Activated naive CD8-positive, alpha-beta T cell treated with anti-CD3 and anti-CD28 coated beads for 36 hours (primary cell): ENCODE measurements around the gene BMP7. TPM values are rescaled to one million over a fixed set of nuclear protein-coding genes. Genes with fewer than 3 reads are reported as not detected.

Experiments used
- DNase-seq: peaks from one replicate; pipeline ENCODE4 v3.0.0; 2021
- H3K27ac Mint-ChIP-seq: one replicate; pipeline ENCODE4 v1.8.0; 2022; ENCODE audit warnings: mild to moderate bottlenecking, moderate library complexity, mixed read lengths
- H3K27me3 Mint-ChIP-seq: one replicate; pipeline ENCODE4 v1.8.0; 2022; ENCODE audit warnings: mild to moderate bottlenecking, mixed read lengths
- H3K36me3 Mint-ChIP-seq: one replicate; pipeline ENCODE4 v1.8.0; 2021; ENCODE audit warnings: mild to moderate bottlenecking, mixed read lengths
- H3K4me1 Mint-ChIP-seq: one replicate; pipeline ENCODE4 v1.8.0; 2021; ENCODE audit warnings: mixed read lengths
- H3K4me3 Mint-ChIP-seq: one replicate; pipeline ENCODE4 v1.8.0; 2022; ENCODE audit warnings: mild to moderate bottlenecking, moderate library complexity, mixed read lengths
- H3K9me3 Mint-ChIP-seq: one replicate; pipeline ENCODE4 v1.8.0; 2022; ENCODE audit warnings: mixed read lengths
- total RNA-seq, 2 experiments: library from RNA; stranded (reverse); gene quantifications; one replicate each; pipeline ENCODE4 v1.2.3, GENCODE V29; 2021

BMP7 gene
- total RNA-seq, 2 experiments from 2014 or later = not detected

DNA sequence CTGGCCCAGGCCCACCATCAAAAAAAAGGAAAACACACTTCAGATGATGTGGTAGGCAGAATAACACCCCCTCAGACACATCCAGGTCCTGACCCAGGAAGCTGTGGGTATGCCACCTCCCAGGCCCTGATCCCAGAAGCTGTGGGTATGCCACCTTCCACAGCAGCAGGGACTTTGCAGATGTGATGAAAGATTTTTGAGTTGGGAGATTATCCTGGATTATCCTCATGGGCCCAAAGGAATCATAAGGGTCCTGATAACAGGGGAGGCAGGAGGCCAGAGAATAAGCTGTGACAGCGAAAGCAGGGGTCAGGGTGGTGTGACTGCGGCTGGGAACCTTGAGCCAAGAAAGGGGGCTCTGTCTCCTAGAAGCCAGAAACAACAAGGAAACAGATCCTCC is 55.0 kb downstream of the BMP7 start:
- Mint-ChIP-seq H3K36me3 (no peaks in the 10 kb centered on the region), H3K9me3 (peaks cover 7% of the 10 kb centered on the region), H3K27me3 (peaks cover 12% of the 10 kb centered on the region), H3K4me3 (no peak overlapping the region), H3K4me1 (peaks cover 5% of the 10 kb centered on the region), H3K27ac (no peak overlapping the region)
- no peak for DNase-seq

DNA sequence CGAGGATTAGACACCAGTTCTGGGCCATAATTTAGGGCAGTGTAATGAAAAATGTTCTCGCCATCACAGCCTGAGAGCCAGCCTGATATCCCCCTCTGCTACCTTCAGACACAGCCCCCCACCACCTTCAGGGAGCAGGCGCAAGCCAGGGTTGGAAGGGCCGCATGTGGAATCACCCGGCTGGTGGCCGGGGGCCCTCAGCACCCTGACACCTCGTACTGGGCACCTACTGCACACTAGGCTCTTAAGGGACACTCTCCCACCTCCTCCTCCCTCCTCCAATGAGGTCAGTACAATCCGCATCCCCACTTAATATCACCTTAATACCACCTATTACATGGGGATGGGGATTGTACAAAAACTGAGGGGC is 55.5 kb downstream of the BMP7 start:
- Mint-ChIP-seq H3K9me3 (peaks cover 7% of the 10 kb centered on the region), H3K27ac (no peak overlapping the region), H3K4me3 (no peak overlapping the region), H3K27me3 (peaks cover 12% of the 10 kb centered on the region), H3K4me1 (peaks cover 5% of the 10 kb centered on the region), H3K36me3 (no peaks in the 10 kb centered on the region)
- no peak for DNase-seq

DNA sequence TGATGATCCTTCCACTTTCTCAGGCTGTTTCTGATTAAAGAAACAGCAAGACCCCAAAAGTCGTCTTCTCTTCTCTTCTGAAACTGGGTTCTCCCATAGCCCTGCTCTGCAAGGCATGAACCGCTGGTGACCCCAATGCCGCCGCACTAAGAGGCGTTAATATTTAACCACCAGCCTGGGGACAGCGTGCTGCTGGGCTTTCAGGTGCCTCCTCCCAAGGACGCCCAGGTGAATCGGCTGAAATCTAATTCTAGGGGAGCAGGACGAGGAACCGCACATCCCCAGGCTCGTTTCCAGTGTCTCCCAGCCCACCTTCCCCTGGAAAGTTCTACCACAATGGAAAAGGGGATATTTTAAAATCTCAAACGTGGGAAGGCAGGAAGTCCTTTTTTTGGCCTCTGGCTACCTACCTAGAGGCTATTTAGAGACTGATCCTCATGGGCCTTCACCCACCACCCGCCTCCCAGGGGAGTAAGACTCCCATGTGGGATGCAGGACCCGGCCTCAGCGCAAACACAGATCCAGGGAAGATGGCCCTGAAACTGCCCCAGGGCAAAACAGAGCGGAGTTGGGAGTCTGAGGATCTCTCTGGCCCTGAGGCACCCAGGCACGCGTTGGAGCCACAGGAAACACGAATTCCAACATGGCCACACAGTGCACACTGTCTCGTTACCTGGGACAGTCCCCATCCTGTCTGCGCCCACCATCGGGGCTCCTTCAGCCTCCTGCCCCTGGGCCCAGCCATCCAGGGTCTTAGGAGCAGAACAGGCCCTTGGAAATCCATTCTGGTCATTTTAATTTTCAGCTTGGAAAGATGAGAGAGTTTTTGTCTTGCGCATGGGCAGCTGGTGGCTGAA is 56.2 kb downstream of the BMP7 start:
- peaks cover 5% of the 10 kb centered on the region for H3K4me1 Mint-ChIP-seq
- peaks cover 7% of the 10 kb centered on the region for H3K9me3 Mint-ChIP-seq
- no peak overlapping the region for H3K27ac Mint-ChIP-seq
- peaks cover 12% of the 10 kb centered on the region for H3K27me3 Mint-ChIP-seq
- no peaks in the 10 kb centered on the region for H3K36me3 Mint-ChIP-seq
- no peak for DNase-seq
- H3K4me3 Mint-ChIP-seq = no peak overlapping the region

GRCh38 chr20:57209413-57209812 is 57.0 kb downstream of the BMP7 start:
- DNase-seq = no peak
- Mint-ChIP-seq H3K4me3 (no peak overlapping the region), H3K4me1 (peaks cover 5% of the 10 kb centered on the region), H3K9me3 (peaks cover 7% of the 10 kb centered on the region), H3K27ac (no peak overlapping the region), H3K36me3 (no peaks in the 10 kb centered on the region), H3K27me3 (peaks cover 12% of the 10 kb centered on the region)

- H3K36me3 Mint-ChIP-seq = no peaks in the 10 kb centered on the region
- H3K4me3 Mint-ChIP-seq = no peak overlapping the region
- no peak for DNase-seq
- peaks cover 5% of the 10 kb centered on the region for H3K4me1 Mint-ChIP-seq
- H3K9me3 Mint-ChIP-seq = peaks cover 7% of the 10 kb centered on the region
- H3K27ac Mint-ChIP-seq = no peak overlapping the region
- H3K27me3 Mint-ChIP-seq = peaks cover 12% of the 10 kb centered on the region
These were observed 58.2 kb downstream of the BMP7 start for GRCh38 chr20:57208198-57208597.

GRCh38 chr20:57207251-57207650 is 59.2 kb downstream of the BMP7 start:
- Mint-ChIP-seq H3K27ac (no peak overlapping the region), H3K9me3 (peaks cover 7% of the 10 kb centered on the region), H3K4me3 (no peak overlapping the region), H3K27me3 (peaks cover 12% of the 10 kb centered on the region), H3K36me3 (no peaks in the 10 kb centered on the region), H3K4me1 (peaks cover 5% of the 10 kb centered on the region)
- DNase-seq = no peak

DNA sequence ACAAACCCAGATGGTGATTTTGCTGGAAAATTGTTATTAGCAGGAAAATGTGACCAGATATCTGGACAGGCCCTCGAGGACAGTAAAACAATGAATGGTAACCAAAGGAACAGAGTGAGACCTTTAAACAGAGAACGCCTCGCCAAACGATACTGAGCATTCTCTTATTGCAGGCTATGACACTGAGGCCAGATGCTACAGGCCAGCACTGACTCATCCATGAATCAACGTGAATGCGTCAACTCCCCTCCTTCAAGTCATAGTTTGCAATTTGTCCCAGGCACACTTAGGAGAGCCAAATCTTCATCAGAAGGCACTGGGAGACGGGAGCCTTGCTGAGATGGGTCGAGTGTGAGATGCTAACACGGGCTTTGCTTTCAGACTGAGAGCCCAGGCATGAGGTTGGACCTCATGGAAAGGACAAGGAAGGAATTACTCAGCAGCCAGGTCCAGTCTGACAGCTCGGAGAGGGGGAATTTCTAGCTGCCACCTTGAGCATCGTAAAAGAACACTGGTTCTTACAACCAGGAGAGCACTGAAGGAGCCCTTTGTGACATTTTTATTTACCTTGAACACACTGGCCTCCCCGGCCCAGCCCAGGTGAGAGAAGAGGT is 60.7 kb downstream of the BMP7 start:
- Mint-ChIP-seq H3K4me1 (peaks cover 5% of the 10 kb centered on the region), H3K4me3 (no peak overlapping the region), H3K36me3 (no peaks in the 10 kb centered on the region), H3K27ac (no peak overlapping the region), H3K9me3 (peaks cover 7% of the 10 kb centered on the region), H3K27me3 (peaks cover 8% of the 10 kb centered on the region)
- DNase-seq = no peak

GRCh38 chr20:57203986-57204385 is 62.5 kb downstream of the BMP7 start:
- no peak overlapping the region for H3K27ac Mint-ChIP-seq
- no peaks in the 10 kb centered on the region for H3K36me3 Mint-ChIP-seq
- peaks cover 5% of the 10 kb centered on the region for H3K4me1 Mint-ChIP-seq
- H3K4me3 Mint-ChIP-seq = no peak overlapping the region
- no peak for DNase-seq
- H3K9me3 Mint-ChIP-seq = peaks cover 7% of the 10 kb centered on the region
- H3K27me3 Mint-ChIP-seq = peaks cover 11% of the 10 kb centered on the region

- H3K27me3 Mint-ChIP-seq = peaks cover 7% of the 10 kb centered on the region
- H3K4me1 Mint-ChIP-seq = peaks cover 1% of the 10 kb centered on the region
- no peak overlapping the region for H3K4me3 Mint-ChIP-seq
- H3K36me3 Mint-ChIP-seq = no peaks in the 10 kb centered on the region
- peaks cover 7% of the 10 kb centered on the region for H3K9me3 Mint-ChIP-seq
- no peak for DNase-seq
- no peak overlapping the region for H3K27ac Mint-ChIP-seq
These were observed 63.2 kb downstream of the BMP7 start for GRCh38 chr20:57203204-57203603.

DNA sequence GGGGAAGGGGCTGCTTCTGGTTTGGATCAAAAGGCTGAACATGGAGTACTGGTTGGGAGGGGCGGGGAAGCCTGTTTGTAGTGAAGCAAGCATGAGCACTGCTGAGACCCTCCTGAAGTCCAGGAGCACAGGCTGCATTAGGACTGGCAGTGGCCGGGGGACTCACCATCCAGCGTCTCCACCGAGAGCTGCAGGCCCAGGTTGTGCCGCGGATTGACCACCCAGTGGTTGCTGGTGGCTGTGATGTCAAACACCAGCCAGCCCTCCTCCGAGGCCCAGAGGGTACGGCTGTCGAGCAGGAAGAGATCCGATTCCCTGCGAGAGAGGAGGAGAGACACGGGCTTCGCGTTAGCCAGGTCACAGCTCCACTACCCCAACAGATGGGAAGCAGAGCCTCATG is 64.1 kb downstream of the BMP7 start:
- peaks cover 4% of the 10 kb centered on the region for H3K9me3 Mint-ChIP-seq
- H3K27me3 Mint-ChIP-seq = peaks cover 4% of the 10 kb centered on the region
- H3K27ac Mint-ChIP-seq = no peak overlapping the region
- H3K36me3 Mint-ChIP-seq = no peaks in the 10 kb centered on the region
- no peak overlapping the region for H3K4me3 Mint-ChIP-seq
- no peak for DNase-seq
- no peaks in the 10 kb centered on the region for H3K4me1 Mint-ChIP-seq

- no peak overlapping the region for H3K4me3 Mint-ChIP-seq
- H3K9me3 Mint-ChIP-seq = no peaks in the 10 kb centered on the region
- no peaks in the 10 kb centered on the region for H3K4me1 Mint-ChIP-seq
- H3K36me3 Mint-ChIP-seq = no peaks in the 10 kb centered on the region
- H3K27ac Mint-ChIP-seq = no peak overlapping the region
- no peak for DNase-seq
- H3K27me3 Mint-ChIP-seq = peaks cover 4% of the 10 kb centered on the region
These were observed 65.4 kb downstream of the BMP7 start for GRCh38 chr20:57200882-57201695.

DNA sequence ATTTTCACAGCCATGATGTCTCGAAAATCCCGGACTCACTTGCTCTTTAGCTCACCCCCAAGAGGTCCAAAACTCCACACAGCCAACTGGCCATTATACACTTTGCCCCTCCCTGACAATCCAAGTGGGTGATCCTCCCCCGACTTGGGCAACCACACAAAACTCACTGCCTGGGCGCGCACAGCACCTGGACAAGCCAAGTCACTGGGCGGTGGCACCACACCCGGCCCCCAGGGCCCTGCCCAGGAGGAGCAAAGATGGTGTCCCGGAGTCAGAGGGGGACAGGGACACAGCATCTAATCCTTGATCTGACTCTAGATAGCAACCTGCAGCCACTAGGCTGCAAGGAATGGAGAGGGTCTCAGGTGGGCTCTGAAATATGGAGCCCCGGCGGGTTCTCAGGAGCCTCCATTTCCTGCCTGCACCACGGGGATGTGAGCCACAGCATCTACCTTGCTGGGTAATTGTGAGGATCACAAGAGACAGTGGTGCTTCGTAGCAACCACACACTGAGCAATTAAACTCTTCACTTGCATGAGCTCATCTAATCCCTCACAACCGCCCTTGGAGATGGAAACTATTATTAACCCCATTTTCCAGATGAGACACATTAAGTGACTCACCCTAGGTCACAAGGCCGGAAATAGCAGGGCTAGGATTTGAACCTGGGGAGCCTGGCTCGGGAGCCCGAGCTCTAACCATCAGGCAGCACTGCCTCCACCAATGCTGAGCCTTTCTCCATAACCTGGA is 66.6 kb downstream of the BMP7 start:
- no peak overlapping the region for H3K4me3 Mint-ChIP-seq
- peaks cover 4% of the 10 kb centered on the region for H3K27me3 Mint-ChIP-seq
- H3K27ac Mint-ChIP-seq = no peak overlapping the region
- H3K9me3 Mint-ChIP-seq = no peaks in the 10 kb centered on the region
- no peaks in the 10 kb centered on the region for H3K36me3 Mint-ChIP-seq
- no peaks in the 10 kb centered on the region for H3K4me1 Mint-ChIP-seq
- DNase-seq = no peak

- peaks cover 4% of the 10 kb centered on the region for H3K27me3 Mint-ChIP-seq
These were observed 68.0 kb downstream of the BMP7 start for GRCh38 chr20:57198132-57199072.

More at GRCh38 chr20:57198132-57199072, 68.0 kb downstream of the BMP7 start:
- Mint-ChIP-seq H3K36me3 (no peaks in the 10 kb centered on the region), H3K27ac (no peak overlapping the region), H3K4me1 (no peaks in the 10 kb centered on the region), H3K4me3 (no peak overlapping the region), H3K9me3 (no peaks in the 10 kb centered on the region)
- DNase-seq = no peak
